Cardiac fibroblast (primary cell): Measurements from ENCODE around the gene LRRC3.

Experiments used
- DNase-seq, 2 donors: peaks; one replicate each; pipeline versions ENCODE4 v3.0.0 to v3.0.0-alpha.2; 2010; ENCODE audit warnings: low read depth in 2 of 2
- H3K4me3 ChIP-seq, 2 donors: replicated peaks in 1 of 2; 1 replicate in 1 of 2; 2 replicates in 1 of 2; pipeline ENCODE4 v1.5.1; 2011; ENCODE audit warnings: low read depth in 2 of 2, low read length in 2 of 2, mild to moderate bottlenecking in 2 of 2, moderate library complexity in 1 of 2
- TF ChIP-seq, protein P1 (sequence below): IDR thresholded peaks from one replicate; pipeline ENCODE4 v1.5.1; 2011; ENCODE audit warnings: low read depth, mild to moderate bottlenecking, low read length, inconsistent platforms

LRRC3 gene

DNA sequence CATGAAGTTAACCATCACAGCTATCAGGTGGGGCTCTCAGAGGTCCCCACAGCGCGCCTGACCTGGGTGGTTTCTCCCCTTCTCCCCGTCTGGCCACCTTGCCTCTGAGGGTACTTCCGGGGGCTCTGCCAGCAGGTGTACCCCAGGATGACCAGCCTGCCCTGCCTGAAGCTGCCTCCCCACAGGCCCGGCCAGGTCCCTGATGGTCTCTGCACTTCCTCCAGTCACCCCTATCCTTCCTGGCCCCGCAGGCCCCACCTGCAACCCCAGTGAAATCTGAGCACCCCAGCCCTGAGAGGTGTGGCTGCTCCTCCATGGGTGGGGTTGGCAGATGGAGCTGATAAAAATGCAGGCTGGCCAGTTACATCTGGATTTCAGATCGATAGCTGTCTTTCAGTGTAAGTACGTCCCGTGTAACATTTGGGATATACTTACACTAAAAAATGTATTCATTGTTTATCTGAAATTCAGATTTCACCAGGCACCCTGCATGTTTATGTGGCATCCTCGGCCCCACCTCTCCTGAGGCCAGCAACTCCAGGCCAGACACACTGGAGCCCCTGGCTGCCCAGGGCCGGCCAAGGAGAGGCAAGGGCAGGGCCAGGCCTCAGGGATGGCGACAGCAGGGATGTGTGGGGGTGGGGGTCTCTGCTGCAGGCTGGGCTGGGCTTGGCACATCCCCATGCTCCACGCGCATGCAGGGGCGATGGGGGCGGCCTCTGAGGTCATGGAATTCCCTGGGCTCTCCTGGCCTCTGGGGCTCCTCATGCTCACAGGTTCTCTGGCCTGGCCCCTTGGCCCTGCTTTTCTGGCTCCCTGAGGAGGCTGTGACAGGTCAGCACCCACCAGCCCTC is 25.1 kb downstream of the LRRC3 start:
- TF ChIP-seq, protein P1, sequence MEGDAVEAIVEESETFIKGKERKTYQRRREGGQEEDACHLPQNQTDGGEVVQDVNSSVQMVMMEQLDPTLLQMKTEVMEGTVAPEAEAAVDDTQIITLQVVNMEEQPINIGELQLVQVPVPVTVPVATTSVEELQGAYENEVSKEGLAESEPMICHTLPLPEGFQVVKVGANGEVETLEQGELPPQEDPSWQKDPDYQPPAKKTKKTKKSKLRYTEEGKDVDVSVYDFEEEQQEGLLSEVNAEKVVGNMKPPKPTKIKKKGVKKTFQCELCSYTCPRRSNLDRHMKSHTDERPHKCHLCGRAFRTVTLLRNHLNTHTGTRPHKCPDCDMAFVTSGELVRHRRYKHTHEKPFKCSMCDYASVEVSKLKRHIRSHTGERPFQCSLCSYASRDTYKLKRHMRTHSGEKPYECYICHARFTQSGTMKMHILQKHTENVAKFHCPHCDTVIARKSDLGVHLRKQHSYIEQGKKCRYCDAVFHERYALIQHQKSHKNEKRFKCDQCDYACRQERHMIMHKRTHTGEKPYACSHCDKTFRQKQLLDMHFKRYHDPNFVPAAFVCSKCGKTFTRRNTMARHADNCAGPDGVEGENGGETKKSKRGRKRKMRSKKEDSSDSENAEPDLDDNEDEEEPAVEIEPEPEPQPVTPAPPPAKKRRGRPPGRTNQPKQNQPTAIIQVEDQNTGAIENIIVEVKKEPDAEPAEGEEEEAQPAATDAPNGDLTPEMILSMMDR, result no peak
- no peak for DNase-seq
- H3K4me3 ChIP-seq, result no peak overlapping the region

DNA sequence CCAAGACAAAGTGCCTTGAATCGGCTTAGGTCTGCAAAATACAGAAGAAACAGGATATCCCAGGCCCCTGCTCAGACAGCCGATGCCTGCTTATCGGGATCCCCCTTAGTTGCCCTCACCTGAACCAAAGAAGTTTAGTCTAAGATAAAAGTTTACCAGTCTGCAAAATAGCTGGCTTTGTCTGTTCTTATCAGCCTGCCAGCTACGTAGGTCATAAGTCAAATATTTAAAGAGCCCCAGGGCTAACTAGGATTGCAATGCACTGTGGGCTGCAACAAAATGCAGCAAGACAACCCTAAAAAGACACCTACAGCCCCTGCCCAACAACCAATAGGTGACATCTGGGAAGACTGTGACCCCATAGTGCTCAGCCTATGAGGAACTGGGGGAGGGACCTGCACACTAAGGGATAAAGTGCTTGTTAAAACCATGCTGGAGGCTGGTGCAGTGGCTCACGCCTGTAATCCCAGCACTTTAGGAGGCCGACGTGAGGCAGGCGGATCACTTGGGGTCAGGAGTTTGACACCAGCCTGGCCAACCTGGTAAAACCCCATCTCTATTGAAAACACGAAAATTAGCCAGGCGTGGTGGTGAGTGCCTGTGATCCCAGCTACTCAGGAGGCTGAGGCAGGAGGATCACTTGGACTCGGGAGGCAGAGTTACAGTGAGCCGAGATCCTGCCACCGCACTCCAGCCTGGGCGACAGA is 27.4 kb downstream of the LRRC3 start:
- DNase-seq, result no peak
- H3K4me3 ChIP-seq, result no peak overlapping the region
- TF ChIP-seq, protein P1, result no peak

DNA sequence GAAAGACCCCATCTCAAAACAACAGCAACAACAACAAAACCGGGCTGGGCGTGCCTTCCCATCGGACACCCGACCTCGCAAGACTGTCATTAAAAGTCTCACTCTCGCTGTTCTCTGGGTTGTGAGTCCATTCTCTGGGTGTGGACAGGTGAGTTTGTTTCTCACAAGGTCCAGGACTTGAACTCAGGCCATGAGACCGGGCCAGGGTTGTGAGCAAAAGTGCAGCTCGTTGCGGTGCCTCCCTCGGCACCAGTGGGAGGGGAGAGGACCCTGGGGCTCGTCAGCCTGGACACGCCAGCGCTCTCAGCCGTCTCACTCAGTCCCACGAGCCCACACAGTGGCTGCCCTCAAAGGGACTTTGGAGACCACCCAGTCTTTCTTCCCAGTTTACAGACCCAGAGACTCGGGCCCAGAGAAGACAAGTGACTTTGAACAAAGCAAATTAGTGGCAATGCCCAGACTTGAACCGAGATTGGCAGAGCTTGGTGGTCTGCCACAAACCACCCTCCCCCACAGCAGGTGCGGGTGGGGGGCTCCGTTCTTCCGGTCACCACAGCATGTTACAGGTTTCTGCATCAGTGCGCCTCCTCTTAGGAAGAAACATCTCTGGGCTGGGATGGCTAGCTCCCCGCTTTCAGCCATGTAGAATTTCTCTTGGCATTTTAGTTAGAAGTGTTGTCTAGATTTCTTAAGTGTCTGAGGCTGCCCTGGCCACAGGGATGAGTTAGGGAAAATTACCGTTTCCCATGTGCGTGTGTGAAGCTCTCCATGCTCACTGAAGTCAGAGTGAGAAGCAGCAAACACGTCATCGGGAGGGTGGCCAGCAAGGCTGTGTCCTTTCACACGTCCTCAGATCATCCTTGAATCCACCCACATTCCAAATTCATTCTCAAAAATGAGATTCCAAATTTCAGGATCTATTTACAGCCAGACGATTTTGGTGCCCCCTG is 28.3 kb downstream of the LRRC3 start:
- H3K4me3 ChIP-seq, result no peak overlapping the region
- peak in 1 of 2 donors; percentile 10 for DNase-seq
- TF ChIP-seq, protein P1, result no peak

DNA sequence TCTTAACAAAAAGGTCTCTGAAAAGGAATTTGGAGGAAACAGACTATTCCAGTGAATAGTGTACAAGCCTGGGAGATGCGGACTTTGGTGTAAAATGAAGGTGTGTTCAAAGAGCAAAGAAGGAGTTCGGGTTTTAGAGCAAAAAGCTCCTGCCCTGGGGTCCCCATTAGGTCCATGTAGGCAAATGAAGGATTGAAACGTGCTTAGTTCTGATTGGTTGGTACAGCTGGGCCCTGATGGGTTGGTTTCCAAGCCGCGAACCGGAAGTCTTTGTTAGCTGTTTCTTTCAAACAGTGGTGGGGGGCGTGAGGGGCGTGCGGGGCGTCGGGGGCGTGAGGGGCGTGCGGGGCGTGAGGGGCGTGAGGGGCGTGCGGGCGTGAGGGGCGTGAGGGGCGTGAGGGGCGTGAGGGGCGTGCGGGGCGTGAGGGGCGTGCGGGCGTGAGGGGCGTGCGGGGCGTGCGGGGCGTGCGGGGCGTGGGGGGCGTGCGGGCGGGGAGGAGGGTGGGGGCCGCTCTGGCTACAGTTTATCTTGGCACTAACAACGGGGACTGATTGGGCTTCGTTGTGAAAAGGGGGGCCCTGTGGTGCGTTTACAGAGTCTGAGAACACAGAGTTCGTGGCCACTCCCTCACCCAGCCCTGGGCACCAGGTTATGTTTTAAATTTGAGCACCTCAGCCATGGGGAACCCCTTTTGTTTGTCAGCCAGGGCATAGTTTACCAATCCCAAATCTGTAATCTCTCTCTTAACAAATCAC is 29.4 kb downstream of the LRRC3 start:
- TF ChIP-seq, protein P1, result no peak
- H3K4me3 ChIP-seq, result no peak overlapping the region
- DNase-seq, result no peak

DNA sequence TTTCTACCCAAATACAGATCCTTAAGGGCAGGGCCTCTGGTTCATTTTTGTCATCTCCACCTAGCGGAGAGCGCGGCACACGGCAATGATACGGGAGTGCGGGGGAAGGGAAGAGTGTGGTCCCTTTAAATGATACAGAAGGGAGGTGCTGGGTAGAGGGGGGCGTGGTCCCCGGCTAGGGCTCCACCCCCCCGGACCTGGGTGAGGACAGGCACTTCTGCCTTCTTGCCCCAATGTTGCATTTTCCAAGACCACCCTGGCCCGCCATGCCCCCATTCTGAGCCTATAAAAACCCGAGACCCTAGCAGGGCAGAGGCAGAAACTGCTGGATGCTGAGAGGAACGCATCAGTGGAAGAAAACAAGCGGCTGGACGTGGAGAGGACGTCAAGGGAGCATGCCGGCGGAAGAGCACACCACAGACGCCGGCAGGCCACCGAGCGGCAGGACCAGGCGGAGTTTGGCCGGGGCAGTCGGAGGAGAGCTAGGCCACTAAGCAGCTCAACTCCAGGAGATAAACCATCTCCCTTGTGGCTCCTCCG is 30.0 kb downstream of the LRRC3 start:
- peak overlapping the region in 1 of 2 donors; percentile 44 for H3K4me3 ChIP-seq

More for the DNA sequence above, 30.0 kb downstream of the LRRC3 start:
- DNase-seq, result peak; percentile 18 to 51
- TF ChIP-seq, protein P1, result peak; percentile 46
